NT2/D1 (cell line): Measurements from ENCODE around the gene FBLIM1.

Source experiments
- SUZ12 ChIP-seq: IDR thresholded peaks from 2 replicates; pipeline ENCODE4 v1.6.1; 2011; ENCODE audit not compliant: insufficient read length, insufficient read depth; ENCODE audit errors: extremely low read depth
- YY1 ChIP-seq: IDR thresholded peaks from 2 replicates; pipeline ENCODE4 v1.6.1; 2011; ENCODE audit not compliant: insufficient read length, insufficient read depth
- ZNF274 ChIP-seq: IDR thresholded peaks from 2 replicates; pipeline ENCODE4 v1.6.1; 2011; ENCODE audit warnings: mild to moderate bottlenecking, low read depth, low read length

DNA sequence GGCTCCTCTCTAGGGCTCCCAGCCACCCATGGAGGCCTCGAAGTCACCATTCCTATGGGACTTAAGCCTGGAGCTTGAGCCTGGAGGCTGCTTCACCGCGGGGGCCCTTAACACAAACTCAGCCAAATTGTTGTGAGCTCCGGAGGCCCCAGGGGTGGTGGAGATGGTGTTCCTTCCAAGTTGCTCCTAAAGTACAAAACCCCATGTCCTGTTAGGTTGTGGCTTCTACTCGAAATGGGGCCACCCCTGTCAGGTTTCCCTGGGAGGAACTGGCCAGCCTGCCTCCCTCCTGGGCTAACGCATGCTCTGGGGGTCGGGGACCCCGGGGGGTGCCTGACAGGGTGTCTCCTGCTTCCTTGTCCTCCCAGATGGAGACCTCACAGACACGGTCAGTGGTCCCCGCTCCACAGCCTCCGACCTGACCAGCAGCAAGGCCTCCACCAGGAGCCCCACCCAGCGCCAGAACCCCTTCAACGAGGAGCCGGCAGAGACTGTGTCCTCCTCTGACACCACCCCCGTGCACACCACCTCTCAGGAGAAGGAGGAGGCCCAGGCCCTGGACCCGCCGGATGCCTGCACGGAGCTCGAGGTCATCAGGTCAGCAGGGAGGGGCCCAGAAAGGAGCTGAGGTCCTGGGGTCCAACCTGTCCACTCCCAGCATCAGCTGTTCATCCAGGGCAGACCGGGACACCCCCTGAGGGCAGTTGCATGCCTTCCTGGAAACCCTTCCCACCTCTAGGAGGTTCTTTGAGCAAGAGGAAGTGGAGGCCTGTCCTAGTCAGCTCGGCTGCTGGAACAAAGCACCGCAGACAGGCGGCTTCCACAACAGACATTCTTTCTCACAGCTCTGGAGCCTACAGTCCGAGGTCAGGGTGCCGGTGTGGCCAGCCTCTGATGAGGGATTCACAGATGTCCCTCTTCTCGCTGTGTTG lies 33.4 kb upstream of the FBLIM1 start:
- TF ChIP-seq ZNF274 (no peak), YY1 (no peak), SUZ12 (no peak)
